HepG2 (cell line): ENCODE data around the gene YEATS4. TPM values are rescaled to one million over a fixed set of nuclear protein-coding genes. Genes with fewer than 3 reads are reported as not detected.
A peak's percentile ranks its signal among the peaks of the same experiment; 100 is the strongest.

Experiments used
- GTF3A ChIP-seq: sonication (generic); formaldehyde crosslinking; conservative IDR thresholded peaks from 2 replicates; pipeline ENCODE4 v1.4.0; 2020; ENCODE audit warnings: mild to moderate bottlenecking, missing genetic modification reagents
- KDM5B ChIP-seq: sonication (generic); formaldehyde crosslinking; IDR thresholded peaks from 2 replicates; pipeline ENCODE4 v1.4.0; 2020; ENCODE audit warnings: missing genetic modification reagents, mild to moderate bottlenecking, borderline replicate concordance
- KDM6A ChIP-seq: IDR thresholded peaks from 2 replicates; pipeline ENCODE4 v1.6.1; 2016; ENCODE audit warnings: low read depth
- POLR2G ChIP-seq: fragments of 200-400 bp; formaldehyde crosslinking; IDR thresholded peaks from 2 replicates; pipeline ENCODE4 v1.6.1; 2018; ENCODE audit warnings: mild to moderate bottlenecking, low read depth, low read length, moderate library complexity
- RBM22 ChIP-seq: fragments of 200-400 bp; formaldehyde crosslinking; optimal IDR thresholded peaks from 2 replicates; pipeline ENCODE3; 2017; ENCODE audit warnings: mild to moderate bottlenecking, low read length, moderate library complexity
- SP5 ChIP-seq: IDR thresholded peaks from 2 replicates; pipeline ENCODE4 v1.6.1; 2016; ENCODE audit warnings: low read depth, borderline replicate concordance
- TRIM24 ChIP-seq: sonication (generic); formaldehyde crosslinking; IDR thresholded peaks from 2 replicates; pipeline ENCODE4 v1.8.0; 2022; ENCODE audit warnings: mild to moderate bottlenecking, missing genetic modification reagents
- ZC3H13 ChIP-seq: sonication (generic); formaldehyde crosslinking; IDR thresholded peaks from 2 replicates; pipeline ENCODE4 v1.8.1; 2023; ENCODE audit warnings: mild to moderate bottlenecking, missing genetic modification reagents, moderate library complexity
- ZNF260 ChIP-seq: sonication (generic); formaldehyde crosslinking; IDR thresholded peaks from 2 replicates; pipeline ENCODE4 v1.4.0; 2020; ENCODE audit warnings: missing genetic modification reagents, low read depth, mild to moderate bottlenecking, borderline replicate concordance
- ZNF549 ChIP-seq: sonication (generic); formaldehyde crosslinking; IDR thresholded peaks from 2 replicates; pipeline ENCODE4 v1.5.0; 2020; ENCODE audit warnings: missing genetic modification reagents
- ZNF567 ChIP-seq: sonication (generic); formaldehyde crosslinking; IDR thresholded peaks from 2 replicates; pipeline ENCODE4 v1.8.1; 2023; ENCODE audit warnings: mild to moderate bottlenecking, missing genetic modification reagents, borderline replicate concordance
- polyA plus RNA-seq, 8 experiments: library from polyadenylated mRNA; depleted of rRNA in 3 of 8; stranded (reverse) in 7 of 8; unstranded in 1 of 8; fragments of >200 nt; fragmentation: Illumina TruSeq in 4 of 8; extraction: Trizol in 4 of 8; gene quantifications; 2 replicates each; pipeline versions ENCODE4 v1.2.1 to v1.2.3, GENCODE V29; 2011 to 2016; ENCODE audit warnings: low read depth in 4 of 8, missing spikeins in 1 of 8, mixed read lengths in 1 of 8; ENCODE audit not compliant: insufficient read depth in 1 of 8
- total RNA-seq, 5 experiments: library from RNA; depleted of rRNA; stranded (reverse); fragments of >200 nt; fragmentation: Illumina TruSeq; extraction: Trizol; gene quantifications; 2 replicates each; pipeline ENCODE4 v1.2.3, GENCODE V29; 2016; ENCODE audit warnings: low read depth in 1 of 5
- TF ChIP-seq, protein P1 (sequence below): IDR thresholded peaks from 2 replicates; pipeline ENCODE4 v1.6.1; 2016; ENCODE audit warnings: low read depth, missing genetic modification reagents, missing compliant biosample characterization
- TF ChIP-seq, protein P2 (sequence below): sonication (generic); formaldehyde crosslinking; IDR thresholded peaks from 2 replicates; pipeline ENCODE4 v1.4.0; 2020; ENCODE audit warnings: missing genetic modification reagents, mild to moderate bottlenecking, borderline replicate concordance
- TF ChIP-seq, protein P3 (sequence below): sonication (generic); formaldehyde crosslinking; IDR thresholded peaks from 2 replicates; pipeline ENCODE4 v1.5.1; 2020; ENCODE audit warnings: mild to moderate bottlenecking, missing genetic modification reagents
- TF ChIP-seq, protein P4 (sequence below): sonication (generic); formaldehyde crosslinking; IDR thresholded peaks from 2 replicates; pipeline ENCODE4 v1.5.0; 2020; ENCODE audit warnings: missing genetic modification reagents
- TF ChIP-seq, protein P5 (sequence below): sonication (generic); formaldehyde crosslinking; IDR thresholded peaks from 2 replicates; pipeline ENCODE4 v1.4.0; 2020; ENCODE audit warnings: missing genetic modification reagents

YEATS4 gene
- total and polyA plus RNA-seq, 2 of the 13 experiments (the other 11 are each of a cell fraction or from before 2014, with no cell fraction given), result 16.8 to 45.0 TPM

DNA sequence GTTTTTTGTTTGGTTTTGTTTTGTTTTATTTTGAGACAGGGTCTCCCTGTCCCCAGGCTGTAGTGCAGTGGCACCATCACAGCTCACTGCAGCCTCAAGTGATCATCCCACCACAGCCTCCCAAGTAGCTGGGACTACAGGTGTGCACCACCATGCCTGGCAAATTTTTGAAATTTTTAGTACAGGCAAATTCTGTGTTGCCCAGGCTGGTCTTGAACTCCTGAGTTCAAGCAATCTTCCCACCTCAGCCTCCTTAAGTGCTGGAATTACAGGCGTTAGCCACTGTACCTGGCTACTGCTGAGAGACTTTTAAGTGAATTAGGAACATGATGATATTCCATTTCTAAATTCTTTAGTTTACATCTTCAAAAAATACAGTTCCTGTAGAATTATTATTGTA, 8.8 kb upstream of the YEATS4 start (continued):
- TF ChIP-seq, protein P1, sequence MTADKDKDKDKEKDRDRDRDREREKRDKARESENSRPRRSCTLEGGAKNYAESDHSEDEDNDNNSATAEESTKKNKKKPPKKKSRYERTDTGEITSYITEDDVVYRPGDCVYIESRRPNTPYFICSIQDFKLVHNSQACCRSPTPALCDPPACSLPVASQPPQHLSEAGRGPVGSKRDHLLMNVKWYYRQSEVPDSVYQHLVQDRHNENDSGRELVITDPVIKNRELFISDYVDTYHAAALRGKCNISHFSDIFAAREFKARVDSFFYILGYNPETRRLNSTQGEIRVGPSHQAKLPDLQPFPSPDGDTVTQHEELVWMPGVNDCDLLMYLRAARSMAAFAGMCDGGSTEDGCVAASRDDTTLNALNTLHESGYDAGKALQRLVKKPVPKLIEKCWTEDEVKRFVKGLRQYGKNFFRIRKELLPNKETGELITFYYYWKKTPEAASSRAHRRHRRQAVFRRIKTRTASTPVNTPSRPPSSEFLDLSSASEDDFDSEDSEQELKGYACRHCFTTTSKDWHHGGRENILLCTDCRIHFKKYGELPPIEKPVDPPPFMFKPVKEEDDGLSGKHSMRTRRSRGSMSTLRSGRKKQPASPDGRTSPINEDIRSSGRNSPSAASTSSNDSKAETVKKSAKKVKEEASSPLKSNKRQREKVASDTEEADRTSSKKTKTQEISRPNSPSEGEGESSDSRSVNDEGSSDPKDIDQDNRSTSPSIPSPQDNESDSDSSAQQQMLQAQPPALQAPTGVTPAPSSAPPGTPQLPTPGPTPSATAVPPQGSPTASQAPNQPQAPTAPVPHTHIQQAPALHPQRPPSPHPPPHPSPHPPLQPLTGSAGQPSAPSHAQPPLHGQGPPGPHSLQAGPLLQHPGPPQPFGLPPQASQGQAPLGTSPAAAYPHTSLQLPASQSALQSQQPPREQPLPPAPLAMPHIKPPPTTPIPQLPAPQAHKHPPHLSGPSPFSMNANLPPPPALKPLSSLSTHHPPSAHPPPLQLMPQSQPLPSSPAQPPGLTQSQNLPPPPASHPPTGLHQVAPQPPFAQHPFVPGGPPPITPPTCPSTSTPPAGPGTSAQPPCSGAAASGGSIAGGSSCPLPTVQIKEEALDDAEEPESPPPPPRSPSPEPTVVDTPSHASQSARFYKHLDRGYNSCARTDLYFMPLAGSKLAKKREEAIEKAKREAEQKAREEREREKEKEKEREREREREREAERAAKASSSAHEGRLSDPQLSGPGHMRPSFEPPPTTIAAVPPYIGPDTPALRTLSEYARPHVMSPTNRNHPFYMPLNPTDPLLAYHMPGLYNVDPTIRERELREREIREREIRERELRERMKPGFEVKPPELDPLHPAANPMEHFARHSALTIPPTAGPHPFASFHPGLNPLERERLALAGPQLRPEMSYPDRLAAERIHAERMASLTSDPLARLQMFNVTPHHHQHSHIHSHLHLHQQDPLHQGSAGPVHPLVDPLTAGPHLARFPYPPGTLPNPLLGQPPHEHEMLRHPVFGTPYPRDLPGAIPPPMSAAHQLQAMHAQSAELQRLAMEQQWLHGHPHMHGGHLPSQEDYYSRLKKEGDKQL (CRISPR knock-in tag), result no peak
- TF ChIP-seq KDM6A (CRISPR knock-in tag) (no peak), SP5 (CRISPR knock-in tag) (no peak), GTF3A (CRISPR knock-in tag) (no peak), ZC3H13 (CRISPR knock-in tag) (0 out of 2 replicates have a peak, but pooled peaks have one; percentile 33), ZNF260 (CRISPR knock-in tag) (no peak), RBM22 (peak; percentile 42), KDM5B (CRISPR knock-in tag) (no peak), TRIM24 (CRISPR knock-in tag) (no peak), POLR2G (peak; percentile 69), ZNF549 (no peak), ZNF567 (CRISPR knock-in tag) (no peak)
- TF ChIP-seq, protein P2, sequence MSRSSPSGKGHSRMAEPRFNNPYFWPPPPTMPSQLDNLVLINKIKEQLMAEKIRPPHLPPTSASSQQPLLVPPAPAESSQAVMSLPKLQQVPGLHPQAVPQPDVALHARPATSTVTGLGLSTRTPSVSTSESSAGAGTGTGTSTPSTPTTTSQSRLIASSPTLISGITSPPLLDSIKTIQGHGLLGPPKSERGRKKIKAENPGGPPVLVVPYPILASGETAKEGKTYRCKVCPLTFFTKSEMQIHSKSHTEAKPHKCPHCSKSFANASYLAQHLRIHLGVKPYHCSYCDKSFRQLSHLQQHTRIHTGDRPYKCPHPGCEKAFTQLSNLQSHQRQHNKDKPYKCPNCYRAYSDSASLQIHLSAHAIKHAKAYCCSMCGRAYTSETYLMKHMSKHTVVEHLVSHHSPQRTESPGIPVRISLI (CRISPR knock-in tag), result 0 out of 2 replicates have a peak, but pooled peaks have one; percentile 16
- TF ChIP-seq, protein P3, sequence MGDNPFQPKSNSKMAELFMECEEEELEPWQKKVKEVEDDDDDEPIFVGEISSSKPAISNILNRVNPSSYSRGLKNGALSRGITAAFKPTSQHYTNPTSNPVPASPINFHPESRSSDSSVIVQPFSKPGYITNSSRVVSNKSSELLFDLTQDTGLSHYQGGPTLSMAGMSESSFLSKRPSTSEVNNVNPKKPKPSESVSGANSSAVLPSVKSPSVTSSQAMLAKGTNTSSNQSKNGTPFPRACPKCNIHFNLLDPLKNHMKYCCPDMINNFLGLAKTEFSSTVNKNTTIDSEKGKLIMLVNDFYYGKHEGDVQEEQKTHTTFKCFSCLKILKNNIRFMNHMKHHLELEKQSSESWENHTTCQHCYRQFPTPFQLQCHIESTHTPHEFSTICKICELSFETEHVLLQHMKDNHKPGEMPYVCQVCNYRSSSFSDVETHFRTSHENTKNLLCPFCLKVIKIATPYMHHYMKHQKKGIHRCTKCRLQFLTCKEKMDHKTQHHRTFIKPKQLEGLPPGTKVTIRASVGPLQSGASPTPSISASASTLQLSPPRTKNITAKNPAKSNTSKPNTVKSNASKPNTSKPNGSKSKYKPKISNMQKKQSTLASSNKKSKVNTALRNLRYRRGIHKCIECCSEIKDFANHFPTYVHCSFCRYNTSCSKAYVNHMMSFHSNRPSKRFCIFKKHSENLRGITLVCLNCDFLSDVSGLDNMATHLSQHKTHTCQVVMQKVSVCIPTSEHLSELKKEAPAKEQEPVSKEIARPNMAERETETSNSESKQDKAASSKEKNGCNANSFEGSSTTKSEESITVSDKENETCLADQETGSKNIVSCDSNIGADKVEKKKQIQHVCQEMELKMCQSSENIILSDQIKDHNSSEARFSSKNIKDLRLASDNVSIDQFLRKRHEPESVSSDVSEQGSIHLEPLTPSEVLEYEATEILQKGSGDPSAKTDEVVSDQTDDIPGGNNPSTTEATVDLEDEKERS (CRISPR knock-in tag), result 0 out of 2 replicates have a peak, but pooled peaks have one; percentile 23
- TF ChIP-seq, protein P4, sequence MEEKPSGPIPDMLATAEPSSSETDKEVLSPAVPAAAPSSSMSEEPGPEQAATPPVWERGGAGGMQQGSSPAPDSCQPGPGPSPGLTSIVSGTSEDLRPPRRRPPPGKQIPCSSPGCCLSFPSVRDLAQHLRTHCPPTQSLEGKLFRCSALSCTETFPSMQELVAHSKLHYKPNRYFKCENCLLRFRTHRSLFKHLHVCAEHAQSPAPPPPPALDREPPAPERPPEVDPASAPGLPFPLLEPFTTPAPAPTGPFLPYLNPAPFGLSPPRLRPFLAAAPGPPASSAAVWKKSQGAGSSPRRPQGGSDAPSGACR (CRISPR knock-in tag), result no peak
- TF ChIP-seq, protein P5, sequence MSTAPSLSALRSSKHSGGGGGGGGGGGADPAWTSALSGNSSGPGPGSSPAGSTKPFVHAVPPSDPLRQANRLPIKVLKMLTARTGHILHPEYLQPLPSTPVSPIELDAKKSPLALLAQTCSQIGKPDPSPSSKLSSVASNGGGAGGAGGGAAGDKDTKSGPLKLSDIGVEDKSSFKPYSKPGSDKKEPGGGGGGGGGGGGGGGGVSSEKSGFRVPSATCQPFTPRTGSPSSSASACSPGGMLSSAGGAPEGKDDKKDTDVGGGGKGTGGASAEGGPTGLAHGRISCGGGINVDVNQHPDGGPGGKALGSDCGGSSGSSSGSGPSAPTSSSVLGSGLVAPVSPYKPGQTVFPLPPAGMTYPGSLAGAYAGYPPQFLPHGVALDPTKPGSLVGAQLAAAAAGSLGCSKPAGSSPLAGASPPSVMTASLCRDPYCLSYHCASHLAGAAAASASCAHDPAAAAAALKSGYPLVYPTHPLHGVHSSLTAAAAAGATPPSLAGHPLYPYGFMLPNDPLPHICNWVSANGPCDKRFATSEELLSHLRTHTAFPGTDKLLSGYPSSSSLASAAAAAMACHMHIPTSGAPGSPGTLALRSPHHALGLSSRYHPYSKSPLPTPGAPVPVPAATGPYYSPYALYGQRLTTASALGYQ (CRISPR knock-in tag), result 0 out of 2 replicates have a peak, but pooled peaks have one; percentile 8
